ENCODE data around the gene SI. TPM values are rescaled to one million over a fixed set of nuclear protein-coding genes. Genes with fewer than 3 reads are reported as not detected.

Gene SI
- not detected for total RNA-seq

DNA sequence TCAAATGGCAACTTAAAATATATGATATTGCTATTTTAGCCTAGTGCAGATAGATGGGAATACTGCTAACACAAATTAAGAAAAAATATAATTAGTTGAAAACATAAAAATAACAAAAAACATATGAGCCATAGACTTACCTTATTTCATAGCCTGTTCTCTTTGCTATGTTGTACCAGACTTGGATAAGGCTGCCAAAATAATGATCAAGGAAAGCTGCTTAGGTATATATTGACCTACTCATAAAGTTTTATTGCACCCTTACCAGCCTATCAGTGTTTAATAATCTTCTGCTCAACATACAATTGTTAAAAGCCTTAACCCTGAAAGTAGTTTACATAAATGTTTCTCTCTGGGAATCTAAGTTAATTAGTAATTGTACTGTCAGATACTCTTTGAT is at the start of gene SI:
SI (minus strand) TSS at position 204 of the 400 bp plus-strand sequence. CDS start 2,484 bp downstream, outside the sequence.
- H3K4me1 Mint-ChIP-seq: no peaks in the 10 kb centered on the region
- ChIA-PET POLR2A (no interaction called here), CTCF (no interaction called here)
- H3K9me3 Mint-ChIP-seq (ENCODE audit: low read depth): peaks cover 4% of the 10 kb centered on the region
- DNase-seq (no peak), ATAC-seq (no peak)
- H3K4me3 Mint-ChIP-seq: no peak within 1 kb of the TSS
- intact Hi-C loops (cut with DNase I, micrococcal nuclease): no loop called here
- no peak within 1 kb of the TSS for H3K27ac Mint-ChIP-seq
- H3K36me3 Mint-ChIP-seq (ENCODE audit: low read depth): no peaks in the 10 kb centered on the region
- no peaks in the 10 kb centered on the region for H3K27me3 Mint-ChIP-seq

- H3K27me3 Mint-ChIP-seq: no peaks in the 10 kb centered on the region
- POLR2A ChIA-PET: no interaction called here
- no peak overlapping the region for H3K4me3 Mint-ChIP-seq
- no peak for ATAC-seq
- H3K4me1 Mint-ChIP-seq: no peaks in the 10 kb centered on the region
- H3K27ac Mint-ChIP-seq: no peak overlapping the region
- CTCF ChIA-PET: no interaction called here
- intact Hi-C loops (cut with DNase I, micrococcal nuclease): no loop called here
- H3K9me3 Mint-ChIP-seq (ENCODE audit: low read depth): peaks cover 6% of the 10 kb centered on the region
- no peaks in the 10 kb centered on the region for H3K36me3 Mint-ChIP-seq (ENCODE audit: low read depth)
- DNase-seq: no peak
Observed at GRCh38 chr3:165125836-165126235, 47.5 kb upstream of the SI start.

GRCh38 chr3:165111401-165111800 is 33.1 kb upstream of the SI start:
- ATAC-seq: no peak
- H3K36me3 Mint-ChIP-seq (ENCODE audit: low read depth): no peaks in the 10 kb centered on the region
- CTCF ChIA-PET: no interaction called here
- H3K27ac Mint-ChIP-seq: no peak overlapping the region
- no peak overlapping the region for H3K4me3 Mint-ChIP-seq
- DNase-seq: no peak
- no peaks in the 10 kb centered on the region for H3K4me1 Mint-ChIP-seq
- intact Hi-C loops (cut with DNase I, micrococcal nuclease): no loop called here
- POLR2A ChIA-PET: no interaction called here
- no peaks in the 10 kb centered on the region for H3K27me3 Mint-ChIP-seq
- peaks cover 5% of the 10 kb centered on the region for H3K9me3 Mint-ChIP-seq (ENCODE audit: low read depth)

DNA sequence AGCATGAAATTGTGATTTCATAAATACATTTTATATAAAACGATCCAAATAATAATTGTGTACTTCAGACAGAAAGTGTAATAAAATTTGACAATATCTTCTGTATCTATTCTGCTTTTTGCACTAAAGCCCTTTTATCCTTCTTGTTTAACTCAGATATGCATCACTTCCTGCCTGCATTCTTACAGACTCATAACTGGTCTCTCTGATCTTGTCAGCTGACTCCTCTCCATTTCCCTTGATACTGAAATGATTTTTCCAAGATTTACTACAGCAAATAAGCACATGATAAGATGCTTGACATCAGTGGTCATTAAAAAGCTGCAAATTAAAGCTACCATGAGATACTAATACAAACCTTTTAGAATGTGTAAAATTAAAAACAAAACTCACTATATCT is 25.3 kb upstream of the SI start:
- H3K4me1 Mint-ChIP-seq: no peaks in the 10 kb centered on the region
- no peak for DNase-seq
- H3K4me3 Mint-ChIP-seq: no peak overlapping the region
- intact Hi-C loops (cut with DNase I, micrococcal nuclease): no loop called here
- peaks cover 7% of the 10 kb centered on the region for H3K9me3 Mint-ChIP-seq (ENCODE audit: low read depth)
- H3K27ac Mint-ChIP-seq: no peak overlapping the region
- no peaks in the 10 kb centered on the region for H3K27me3 Mint-ChIP-seq
- no peaks in the 10 kb centered on the region for H3K36me3 Mint-ChIP-seq (ENCODE audit: low read depth)
- ChIA-PET POLR2A (no interaction called here), CTCF (no interaction called here)
- no peak for ATAC-seq

GRCh38 chr3:165082650-165083049 is 4.4 kb upstream of the SI start:
- Mint-ChIP-seq H3K36me3 (ENCODE audit: low read depth) (no peaks in the 10 kb centered on the region), H3K9me3 (ENCODE audit: low read depth) (peaks cover 3% of the 10 kb centered on the region), H3K4me3 (no peak overlapping the region), H3K27me3 (no peaks in the 10 kb centered on the region), H3K4me1 (no peaks in the 10 kb centered on the region), H3K27ac (no peak overlapping the region)
- no peak for DNase-seq
- ChIA-PET POLR2A (interaction anchor here (0.6 kb wide), 1 partner anchor 287 kb away, joined by 3 read pairs; no protein-coding TSS in a partner anchor), CTCF (interaction anchor here (0.6 kb wide), 1 partner anchor 58 kb away, joined by 3 read pairs; no protein-coding TSS in a partner anchor)
- intact Hi-C loops (cut with DNase I, micrococcal nuclease): no loop called here
- no peak for ATAC-seq

- Mint-ChIP-seq H3K36me3 (ENCODE audit: low read depth) (no peaks in the 10 kb centered on the region), H3K4me3 (no peak overlapping the region), H3K4me1 (no peaks in the 10 kb centered on the region), H3K9me3 (ENCODE audit: low read depth) (peaks cover 4% of the 10 kb centered on the region), H3K27ac (no peak overlapping the region), H3K27me3 (no peaks in the 10 kb centered on the region)
- intact Hi-C loops (cut with DNase I, micrococcal nuclease): no loop called here
- ChIA-PET CTCF (no interaction called here), POLR2A (no interaction called here)
- no peak for DNase-seq
- no peak for ATAC-seq
Observed at GRCh38 chr3:165081183-165081582, 2.9 kb upstream of the SI start.

DNA sequence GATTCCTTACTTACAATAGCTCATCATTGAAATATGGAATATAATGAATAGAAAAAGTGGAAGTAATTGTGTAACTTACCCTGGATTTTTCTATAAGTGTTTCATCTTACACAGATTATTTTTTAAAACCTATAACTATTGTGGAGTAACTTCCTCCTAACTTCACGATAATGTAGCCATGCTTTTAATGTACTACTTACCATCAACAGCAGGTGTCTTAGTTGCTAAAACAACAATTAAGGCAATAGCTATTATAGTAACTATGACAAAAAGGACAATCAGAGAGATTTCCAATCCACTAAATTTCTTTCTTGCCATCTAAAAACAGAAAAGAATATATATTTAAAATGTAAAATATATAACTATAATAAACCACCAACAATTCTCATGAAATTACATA is 2.6 kb downstream of the SI start:
- Mint-ChIP-seq H3K27me3 (no peaks in the 10 kb centered on the region), H3K9me3 (ENCODE audit: low read depth) (peaks cover 2% of the 10 kb centered on the region), H3K4me1 (no peaks in the 10 kb centered on the region), H3K4me3 (no peak overlapping the region), H3K36me3 (ENCODE audit: low read depth) (no peaks in the 10 kb centered on the region), H3K27ac (no peak overlapping the region)
- intact Hi-C loops (cut with DNase I, micrococcal nuclease): no loop called here
- POLR2A ChIA-PET: no interaction called here
- ATAC-seq (no peak), DNase-seq (no peak)
- CTCF ChIA-PET: no interaction called here

- ChIA-PET CTCF (no interaction called here), POLR2A (no interaction called here)
- Mint-ChIP-seq H3K27ac (no peak overlapping the region), H3K4me3 (no peak overlapping the region), H3K36me3 (ENCODE audit: low read depth) (no peaks in the 10 kb centered on the region), H3K4me1 (no peaks in the 10 kb centered on the region), H3K27me3 (no peaks in the 10 kb centered on the region), H3K9me3 (ENCODE audit: low read depth) (no peaks in the 10 kb centered on the region)
- DNase-seq: no peak
- intact Hi-C loops (cut with DNase I, micrococcal nuclease): no loop called here
- no peak for ATAC-seq
Observed at GRCh38 chr3:165070682-165071081, 7.6 kb downstream of the SI start.

- Mint-ChIP-seq H3K27me3 (no peaks in the 10 kb centered on the region), H3K9me3 (ENCODE audit: low read depth) (peaks cover 6% of the 10 kb centered on the region), H3K27ac (no peak overlapping the region), H3K4me1 (no peaks in the 10 kb centered on the region), H3K36me3 (ENCODE audit: low read depth) (no peaks in the 10 kb centered on the region), H3K4me3 (no peak overlapping the region)
- intact Hi-C loops (cut with DNase I, micrococcal nuclease): no loop called here
- ChIA-PET POLR2A (no interaction called here), CTCF (no interaction called here)
- DNase-seq: no peak
- no peak for ATAC-seq
Observed at GRCh38 chr3:165056510-165056909, 21.8 kb downstream of the SI start.

GRCh38 chr3:165040186-165040585 is 38.1 kb downstream of the SI start:
- Mint-ChIP-seq H3K4me1 (no peaks in the 10 kb centered on the region), H3K9me3 (ENCODE audit: low read depth) (peaks cover 4% of the 10 kb centered on the region), H3K4me3 (no peak overlapping the region), H3K36me3 (ENCODE audit: low read depth) (no peaks in the 10 kb centered on the region), H3K27me3 (no peaks in the 10 kb centered on the region), H3K27ac (no peak overlapping the region)
- ATAC-seq (no peak), DNase-seq (no peak)
- ChIA-PET POLR2A (no interaction called here), CTCF (no interaction called here)
- intact Hi-C loops (cut with DNase I, micrococcal nuclease): no loop called here

DNA sequence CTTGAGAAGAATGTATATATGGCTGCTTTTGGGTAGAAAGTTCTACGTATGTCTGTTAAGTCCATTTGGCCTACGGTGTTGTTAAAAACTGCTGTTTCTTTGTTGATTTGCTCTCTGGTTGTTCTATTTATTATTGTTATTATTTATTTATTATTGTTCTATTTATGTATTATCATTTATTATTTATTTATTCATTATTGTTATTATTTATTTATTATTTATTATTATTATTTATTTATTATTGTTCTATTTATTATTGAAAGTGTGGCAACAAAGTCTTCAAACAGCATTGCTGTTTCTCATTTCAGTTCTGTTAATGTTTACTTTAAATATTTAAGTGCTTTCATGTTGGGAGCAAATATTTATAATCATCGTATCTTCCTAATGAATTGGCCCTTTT is 66.7 kb downstream of the SI start:
- intact Hi-C loops (cut with DNase I, micrococcal nuclease): loop anchor here in 1 of 2 experiments (5.0 kb wide), 1 partner anchor 51 kb away; no protein-coding TSS in a partner anchor
- Mint-ChIP-seq H3K9me3 (ENCODE audit: low read depth) (peaks cover 9% of the 10 kb centered on the region), H3K27me3 (no peaks in the 10 kb centered on the region), H3K4me1 (no peaks in the 10 kb centered on the region), H3K36me3 (ENCODE audit: low read depth) (no peaks in the 10 kb centered on the region), H3K27ac (no peak overlapping the region), H3K4me3 (no peak overlapping the region)
- ChIA-PET CTCF (no interaction called here), POLR2A (no interaction called here)
- ATAC-seq (no peak), DNase-seq (no peak)

- ChIA-PET POLR2A (no interaction called here), CTCF (no interaction called here)
- no peaks in the 10 kb centered on the region for H3K4me1 Mint-ChIP-seq
- no peaks in the 10 kb centered on the region for H3K36me3 Mint-ChIP-seq (ENCODE audit: low read depth)
- H3K4me3 Mint-ChIP-seq: no peak overlapping the region
- H3K27ac Mint-ChIP-seq: no peak overlapping the region
- no peak for ATAC-seq
- H3K27me3 Mint-ChIP-seq: no peaks in the 10 kb centered on the region
- intact Hi-C loops (cut with DNase I, micrococcal nuclease): no loop called here
- peaks cover 5% of the 10 kb centered on the region for H3K9me3 Mint-ChIP-seq (ENCODE audit: low read depth)
- no peak for DNase-seq
Observed at GRCh38 chr3:164984947-164985346, 93.3 kb downstream of the SI start.

- no peak for DNase-seq
- H3K4me3 Mint-ChIP-seq: no peak overlapping the region
- intact Hi-C loops (cut with DNase I, micrococcal nuclease): no loop called here
- ATAC-seq: no peak
- ChIA-PET POLR2A (no interaction called here), CTCF (no interaction called here)
- H3K4me1 Mint-ChIP-seq: no peaks in the 10 kb centered on the region
- no peaks in the 10 kb centered on the region for H3K36me3 Mint-ChIP-seq (ENCODE audit: low read depth)
- H3K27ac Mint-ChIP-seq: no peak overlapping the region
- H3K9me3 Mint-ChIP-seq (ENCODE audit: low read depth): peaks cover 14% of the 10 kb centered on the region
- H3K27me3 Mint-ChIP-seq: no peaks in the 10 kb centered on the region
Observed at GRCh38 chr3:164962610-164963009, 115.7 kb downstream of the SI start.

All from activated CD4-positive, alpha-beta T cell treated with anti-CD3 and anti-CD28 coated beads for 36 hours (primary cell).